ENCODE results near the gene IRAG1. TPM values are rescaled to one million over a fixed set of nuclear protein-coding genes. Genes with fewer than 3 reads are reported as not detected.

IRAG1 gene
- total RNA-seq (2014; rRNA removed; shearing (Covaris generic)): 0.02 TPM in 1 of 2 replicates, not detected in the other
- 0.06 and 0.09 TPM in 2 replicates for polyA plus RNA-seq (2015; cell fraction: cytosol; rRNA removed)
- polyA plus RNA-seq (2015; cell fraction: nucleus; rRNA removed): 0.08 TPM in 1 of 2 replicates, not detected in the other

- no peak for DNase-seq (ENCODE audit: low read depth)
Observed at GRCh38 chr11:10693509-10694081, at the start of gene IRAG1. IRAG1 (minus strand) TSS chr11:10693755; CDS start chr11:10693602, 153 bp downstream.

GRCh38 chr11:10742460-10743208 is 49.1 kb upstream of the IRAG1 start:
- DNase-seq (ENCODE audit: low read depth): peak; percentile 25

- peak; percentile 93 for DNase-seq (ENCODE audit: low read depth)
Observed at GRCh38 chr11:10735481-10736475, 42.2 kb upstream of the IRAG1 start.

- peak; percentile 24 for DNase-seq (ENCODE audit: low read depth)
Observed at GRCh38 chr11:10731064-10731680, 37.6 kb upstream of the IRAG1 start.

- DNase-seq (ENCODE audit: low read depth): no peak
Observed at GRCh38 chr11:10730151-10730550, 36.6 kb upstream of the IRAG1 start.

GRCh38 chr11:10728789-10729472 is 35.4 kb upstream of the IRAG1 start:
- DNase-seq (ENCODE audit: low read depth): no peak

- no peak for DNase-seq (ENCODE audit: low read depth)
Observed at GRCh38 chr11:10728154-10728553, 34.6 kb upstream of the IRAG1 start.

- DNase-seq (ENCODE audit: low read depth): no peak
Observed at GRCh38 chr11:10727146-10727851, 33.7 kb upstream of the IRAG1 start.

- DNase-seq (ENCODE audit: low read depth): no peak
Observed at GRCh38 chr11:10725907-10726253, 32.3 kb upstream of the IRAG1 start.

- DNase-seq (ENCODE audit: low read depth): peak; percentile 93
Observed at GRCh38 chr11:10725114-10725906, 31.8 kb upstream of the IRAG1 start.

GRCh38 chr11:10722307-10722706 is 28.8 kb upstream of the IRAG1 start:
- no peak for DNase-seq (ENCODE audit: low read depth)

- DNase-seq (ENCODE audit: low read depth): no peak
Observed at GRCh38 chr11:10720881-10721376, 27.4 kb upstream of the IRAG1 start.

- no peak for DNase-seq (ENCODE audit: low read depth)
Observed at GRCh38 chr11:10719616-10720015, 26.1 kb upstream of the IRAG1 start.

GRCh38 chr11:10716543-10717259 is 23.1 kb upstream of the IRAG1 start:
- no peak for DNase-seq (ENCODE audit: low read depth)

GRCh38 chr11:10716122-10716521 is 22.6 kb upstream of the IRAG1 start:
- no peak for DNase-seq (ENCODE audit: low read depth)

- no peak for DNase-seq (ENCODE audit: low read depth)
Observed at GRCh38 chr11:10715571-10715970, 22.0 kb upstream of the IRAG1 start.

- no peak for DNase-seq (ENCODE audit: low read depth)
Observed at GRCh38 chr11:10709299-10710086, 15.9 kb upstream of the IRAG1 start.

Measured in HT1080 (cell line).